GM21619 (cell line): ENCODE results near the gene PCED1A.
A peak's percentile ranks its signal among the peaks of the same experiment; 100 is the strongest.

ENCODE experiments used
- ATAC-seq: cut with Tn5 transposase; IDR thresholded peaks from one replicate; pipeline ENCODE4 v1.9.1; 2021; ENCODE audit not compliant: unreplicated experiment

The PCED1A gene

DNA sequence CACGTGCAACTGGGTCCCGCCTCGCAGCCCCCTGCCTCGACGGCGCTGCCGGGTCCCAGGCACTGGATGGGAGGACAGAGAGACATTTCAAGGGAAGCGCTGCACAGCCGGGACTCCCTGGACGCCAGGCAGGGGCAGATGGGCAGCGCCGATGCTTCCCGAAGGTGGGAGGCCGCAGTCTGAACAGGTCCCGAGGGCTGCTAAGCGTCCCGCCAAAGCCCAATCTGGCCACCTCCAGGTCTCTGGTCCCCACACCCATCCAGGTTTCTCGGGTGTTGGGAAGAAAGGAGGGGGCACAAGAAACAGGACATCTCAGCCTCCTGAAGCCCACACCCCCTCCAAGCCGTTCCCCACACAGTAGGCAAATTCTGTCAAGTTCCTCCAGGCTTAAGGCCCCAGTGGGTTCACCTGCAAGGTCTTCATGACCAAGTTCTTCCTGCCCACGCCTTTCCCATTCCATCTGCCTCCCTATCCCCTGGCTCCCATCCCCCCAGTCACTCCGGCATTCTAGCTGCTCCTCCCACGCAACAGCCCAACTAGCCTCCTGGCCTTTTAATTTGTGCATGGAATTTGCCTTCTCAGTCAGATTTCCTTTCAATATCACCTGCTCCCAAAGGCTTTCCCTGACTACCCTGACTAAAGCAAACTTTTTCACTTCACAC, 34.6 kb downstream of the PCED1A start:
- ATAC-seq: no peak

GRCh38 chr20:2804852-2805688, 35.4 kb downstream of the PCED1A start:
- ATAC-seq: no peak

GRCh38 chr20:2804041-2804828, 36.2 kb downstream of the PCED1A start:
- no peak for ATAC-seq

DNA sequence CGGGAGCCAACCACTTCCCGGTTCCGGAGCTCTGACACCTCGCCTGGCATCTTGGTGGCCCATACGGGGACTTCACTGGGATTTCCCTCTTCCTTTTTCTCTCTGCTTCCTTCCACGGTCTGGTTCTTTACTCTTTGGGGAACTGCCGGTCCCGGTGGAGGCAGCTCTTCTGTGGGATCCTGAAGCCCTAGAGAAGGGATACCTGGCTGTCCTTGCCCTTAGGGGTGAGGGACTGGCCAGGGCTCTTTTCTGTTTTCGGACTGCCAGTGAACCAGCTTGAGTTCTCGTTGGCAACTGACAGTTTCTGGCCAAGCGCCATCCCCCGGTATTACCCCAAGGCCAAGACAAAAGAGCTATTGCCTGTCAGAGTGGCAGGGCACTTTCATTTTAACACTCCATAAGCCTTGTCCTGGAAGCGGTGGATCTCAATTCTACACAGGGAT, 39.1 kb downstream of the PCED1A start:
- no peak for ATAC-seq

- peak; percentile 54 for ATAC-seq
Observed at GRCh38 chr20:2800521-2801285, 39.8 kb downstream of the PCED1A start, which contains the start of gene CPXM1. Gene CPXM1 (minus strand): TSS chr20:2800627. CDS start chr20:2800572, 55 bp downstream.

- ATAC-seq: no peak
Observed at GRCh38 chr20:2799688-2800520, 40.6 kb downstream of the PCED1A start.

GRCh38 chr20:2799271-2799670, 41.2 kb downstream of the PCED1A start:
- no peak for ATAC-seq

GRCh38 chr20:2798814-2799213, 41.6 kb downstream of the PCED1A start:
- no peak for ATAC-seq

- no peak for ATAC-seq
Observed at GRCh38 chr20:2798095-2798805, 42.2 kb downstream of the PCED1A start.

GRCh38 chr20:2797136-2797983, 43.1 kb downstream of the PCED1A start:
- no peak for ATAC-seq

GRCh38 chr20:2796011-2796660, 44.3 kb downstream of the PCED1A start:
- ATAC-seq: no peak

DNA sequence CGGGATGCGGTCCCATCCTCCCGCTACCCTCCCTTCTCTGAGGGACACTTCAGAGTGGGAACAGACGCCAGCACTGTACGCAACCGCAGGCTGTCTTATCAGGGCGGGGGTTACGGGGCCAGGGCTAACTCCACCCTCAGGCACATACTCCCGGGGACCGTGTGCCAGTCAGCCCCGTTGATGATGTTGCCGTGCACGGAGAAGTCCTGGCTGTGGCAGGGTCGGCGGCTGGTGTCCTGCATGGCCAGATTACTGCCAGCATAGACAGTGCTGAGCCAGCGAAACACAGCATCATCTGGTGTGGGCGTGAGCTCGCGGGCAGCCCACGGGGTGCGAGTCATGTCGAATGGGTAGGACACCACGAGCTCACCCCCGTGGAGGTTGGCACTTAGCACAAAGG, 45.0 kb downstream of the PCED1A start:
- ATAC-seq: no peak

DNA sequence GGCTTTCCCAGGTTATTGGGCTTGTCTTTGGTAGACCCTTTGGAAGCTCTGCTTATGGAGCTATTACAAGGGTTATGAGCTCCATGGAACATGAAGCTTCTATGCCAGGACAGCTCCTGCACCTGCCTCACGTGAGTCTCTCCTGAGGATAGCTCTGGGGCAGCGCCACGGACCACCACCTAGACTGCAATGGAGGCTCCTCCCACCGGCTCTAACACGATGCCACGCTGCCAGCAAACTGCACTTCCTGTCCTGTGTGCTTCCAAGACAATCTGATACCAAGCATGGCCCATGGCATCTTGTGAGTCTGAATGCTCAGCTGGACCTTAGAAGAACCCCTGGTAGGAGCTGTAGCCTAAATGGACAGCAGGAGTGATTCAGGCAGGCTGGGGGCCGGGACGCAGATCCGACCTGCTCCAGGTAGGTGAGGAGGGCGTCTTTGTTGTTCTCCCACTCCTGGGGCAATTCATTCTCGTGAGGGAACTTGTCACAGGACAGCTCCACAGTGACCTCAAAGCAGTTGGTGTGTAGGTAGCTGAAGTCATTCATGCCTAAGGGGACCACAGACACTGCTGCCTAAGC, 45.5 kb downstream of the PCED1A start:
- no peak for ATAC-seq

- ATAC-seq: no peak
Observed at GRCh38 chr20:2794202-2794748, 46.2 kb downstream of the PCED1A start.

GRCh38 chr20:2793471-2793870, 47.0 kb downstream of the PCED1A start:
- ATAC-seq: no peak
